K562 (cell line): ENCODE data around the gene COPA. TPM values are rescaled to one million over a fixed set of nuclear protein-coding genes. Genes with fewer than 3 reads are reported as not detected.

Experiments
- ATAC-seq: fragments of 200-7000 bp; cut with Tn5 transposase; 3 replicates; pipeline ENCODE4 v1.9.1; 2020; ENCODE audit warnings: moderate library complexity
- BruUV-seq: library from RNA; stranded (reverse); fragments of 400-500 nt; replicated peaks from 2 replicates; lab custom pipeline; 2021; lab: Mats Ljungman, UMichigan
- CTCF ChIA-PET: fragments of 300-600 bp; formaldehyde crosslinking; extraction: SDS; loops from one replicate; lab custom pipeline; 2021; ENCODE audit warnings: low intra/inter-chr PET ratio; lab: Yijun Ruan, JAX
- POLR2A ChIA-PET: fragments of 300-600, 350-650 bp; sonication (Branson Sonifier 250); formaldehyde crosslinking; extraction: SDS; loops from one replicate; lab custom pipeline; 2021; ENCODE audit warnings: antibody characterized with exemption, inconsistent platforms; lab: Yijun Ruan, JAX
- DNase-seq, 4 experiments: peaks; one replicate each; pipeline versions ENCODE4 v3.0.0 to v3.0.0-alpha.2; 2011 to 2018; ENCODE audit warnings: low spot score in 3 of 4, mixed read lengths in 3 of 4; ENCODE audit errors: extremely low read depth in 1 of 4
- FAIRE-seq: peaks from 2 replicates; lab custom pipeline; 2011; peaks lifted over from hg19 to GRCh38; lab: Jason Lieb, UNC
- H2AFZ ChIP-seq: 2 replicates; pipeline ENCODE4 v1.6.0; 2011; ENCODE audit warnings: low read depth, low read length, control low read depth, inconsistent platforms
- H3K27ac ChIP-seq: fragments of 200-600 bp; 3 replicates; pipeline ENCODE4 v1.8.0; 2011; ENCODE audit warnings: low read depth, mild to moderate bottlenecking, control low read depth, inconsistent platforms, low read length, moderate library complexity, mixed read lengths; ENCODE audit errors: extremely low read depth
- H3K27me3 ChIP-seq, 2 experiments: fragments of 300-600 bp in 1 of 2; 2 replicates in 1 of 2; 3 replicates in 1 of 2; pipeline versions ENCODE4 v1.6.0 to v1.8.0; 2011; ENCODE audit warnings: inconsistent platforms in 2 of 2, low read length in 2 of 2, mild to moderate bottlenecking in 1 of 2, mixed read lengths in 1 of 2, moderate library complexity in 1 of 2; ENCODE audit not compliant: control insufficient read depth in 2 of 2, insufficient read depth in 2 of 2
- H3K36me3 ChIP-seq: fragments of 300-600 bp; 3 replicates; pipeline ENCODE4 v1.8.0; 2011; ENCODE audit warnings: mild to moderate bottlenecking, low read length, inconsistent platforms; ENCODE audit not compliant: control insufficient read depth, insufficient read depth
- H3K4me1 ChIP-seq, 2 experiments: fragments of 200-600 bp in 1 of 2; replicated peaks in 1 of 2; 2 replicates in 1 of 2; 3 replicates in 1 of 2; pipeline versions ENCODE4 v1.5.1 to v1.8.0; 2011; ENCODE audit warnings: inconsistent platforms in 2 of 2, low read length in 2 of 2, mild to moderate bottlenecking in 1 of 2, mixed read lengths in 1 of 2, moderate library complexity in 1 of 2; ENCODE audit not compliant: control insufficient read depth in 2 of 2, insufficient read depth in 2 of 2
- H3K4me2 ChIP-seq: 2 replicates; pipeline ENCODE4 v1.6.1; 2011; ENCODE audit warnings: low read length, control low read depth, inconsistent platforms, mixed read lengths; ENCODE audit not compliant: insufficient read depth
- H3K4me3 ChIP-seq: fragments of 200-600 bp; sonication (generic), shearing (Covaris generic); 2 replicates; pipeline ENCODE4 v1.5.1; 2016; ENCODE audit warnings: control low read depth, inconsistent platforms
- H3K79me2 ChIP-seq: fragments of 200-600 bp; 3 replicates; pipeline ENCODE4 v1.8.0; 2011; ENCODE audit warnings: low read length, inconsistent platforms; ENCODE audit not compliant: control insufficient read depth, insufficient read depth
- H3K9ac ChIP-seq, 2 experiments: 2 replicates each; pipeline versions ENCODE4 v1.6.0 to v1.6.1; 2011; ENCODE audit warnings: low read depth in 2 of 2, low read length in 2 of 2, control low read depth in 1 of 2, inconsistent platforms in 1 of 2, mild to moderate bottlenecking in 1 of 2, mixed read lengths in 1 of 2; ENCODE audit not compliant: insufficient read depth in 1 of 2
- H3K9me1 ChIP-seq: one replicate; pipeline ENCODE4 v1.6.0; 2011; ENCODE audit warnings: inconsistent platforms, mild to moderate bottlenecking, low read length, moderate library complexity; ENCODE audit not compliant: control insufficient read depth, insufficient read depth
- H3K9me3 ChIP-seq: replicated peaks from 2 replicates; pipeline ENCODE4 v1.5.1; 2011; ENCODE audit warnings: low read depth, low read length, inconsistent platforms; ENCODE audit not compliant: control insufficient read depth, insufficient read depth
- H4K20me1 ChIP-seq: replicated peaks from 2 replicates; pipeline ENCODE4 v1.6.1; 2011; ENCODE audit warnings: low read length, inconsistent platforms, mixed read lengths; ENCODE audit not compliant: control insufficient read depth, insufficient read depth
- BRF2 ChIP-seq: IDR thresholded peaks from 3 replicates; pipeline ENCODE4 v1.6.1; 2011; ENCODE audit warnings: borderline replicate concordance, mild to moderate bottlenecking; ENCODE audit not compliant: insufficient read length, insufficient read depth
- FOXK1 ChIP-seq: sonication (generic); formaldehyde crosslinking; IDR thresholded peaks from 2 replicates; pipeline ENCODE4 v1.8.0; 2022; ENCODE audit warnings: missing genetic modification reagents, mild to moderate bottlenecking, borderline replicate concordance
- NFATC3 ChIP-seq: fragments of 450-650 bp; IDR thresholded peaks from 2 replicates; pipeline ENCODE4 v1.6.1; 2017; ENCODE audit warnings: mild to moderate bottlenecking
- NFE2 ChIP-seq: IDR thresholded peaks from 2 replicates; pipeline ENCODE4 v1.6.1; 2014; ENCODE audit warnings: antibody characterized with exemption, low read depth
- PRPF4 ChIP-seq: fragments of 200-400 bp; formaldehyde crosslinking; IDR thresholded peaks from one replicate; pipeline ENCODE4 v1.6.1; 2017; ENCODE audit warnings: low read length, low read depth, mild to moderate bottlenecking; ENCODE audit not compliant: insufficient read depth, poor library complexity, severe bottlenecking
- RBFOX2 ChIP-seq: fragments of 200-400 bp; formaldehyde crosslinking; IDR thresholded peaks from 2 replicates; pipeline ENCODE4 v1.6.1; 2017; ENCODE audit warnings: low read depth, mild to moderate bottlenecking, low read length, moderate library complexity
- TFE3 ChIP-seq: fragments of 450-650 bp; formaldehyde crosslinking; IDR thresholded peaks from 2 replicates; pipeline ENCODE4 v1.4.0; 2020; ENCODE audit warnings: mild to moderate bottlenecking, mixed read lengths
- YBX1 ChIP-seq: fragments of 450-650 bp; IDR thresholded peaks from 2 replicates; pipeline ENCODE4 v1.7.1; 2016; ENCODE audit warnings: mild to moderate bottlenecking
- WGBS: fragments of 100-300 bp; shearing (Covaris generic); methylation state at CpG from one replicate; pipeline ENCODE4 v1.1.6; 2016; ENCODE audit warnings: low coverage, mixed read lengths; ENCODE audit not compliant: insufficient coverage; ENCODE audit errors: missing lambda C conversion rate; 5-methylcytosine and 5-hydroxymethylcytosine counted together
- in situ Hi-C: fragments of 300-500 bp; cut with MboI; formaldehyde crosslinking; loops from 4 replicates; pipeline ENCODE4 v1.15.0; 2018; ENCODE audit warnings: inconsistent platforms, mixed read lengths
- intact Hi-C: fragments of 100-400 bp; cut with micrococcal nuclease; formaldehyde crosslinking; loops from 2 replicates; pipeline ENCODE4 v1.14.2; 2022
- polyA plus RNA-seq, 8 experiments: library from polyadenylated mRNA; depleted of rRNA in 4 of 8; stranded (reverse) in 5 of 8; unstranded in 3 of 8; fragments of >200 nt; fragmentation: Nextera tagmentation in 2 of 8; fragmentation: Illumina TruSeq in 1 of 8; extraction: Ambion mirVana in 2 of 8; extraction: Trizol in 1 of 8; gene quantifications; 2 replicates each; pipeline versions ENCODE4 v1.2.1 to v1.2.3, GENCODE V29; 2011 to 2014; ENCODE audit warnings: inconsistent platforms in 1 of 8, missing spikeins in 1 of 8
- total RNA-seq, 7 experiments: library from RNA; depleted of rRNA in 6 of 7; stranded (reverse); fragments of >200 nt in 6 of 7; fragmentation: Illumina TruSeq in 2 of 7; extraction: Trizol in 2 of 7; gene quantifications; 2 replicates each; pipeline versions ENCODE4 v1.2.1 to v1.2.3, GENCODE V29; 2011 to 2021; ENCODE audit warnings: low replicate concordance in 1 of 7

Gene COPA
- total and polyA plus RNA-seq, 9 of the 15 experiments (the other 6 are each of a cell fraction or from before 2014, with no cell fraction given): 49.8 to 222 (median 110) TPM

- intact Hi-C loops: no loop called here
- DNase-seq: no peak
- TF ChIP-seq FOXK1 (no peak), TFE3 (CRISPR knock-in tag) (peak; percentile 59), NFATC3 (no peak)
- H3K4me2 ChIP-seq: no peak overlapping the region
- H2AFZ ChIP-seq: no peak overlapping the region
- CTCF ChIA-PET: no interaction called here
- no peak for FAIRE-seq
- peaks cover 98% of the 10 kb centered on the region for H3K36me3 ChIP-seq
- no peaks in the 10 kb centered on the region for H3K27me3 ChIP-seq
- no peak overlapping the region for H3K9ac ChIP-seq
- no peaks in the 10 kb centered on the region for H3K4me1 ChIP-seq
- no peaks in the 10 kb centered on the region for H3K9me1 ChIP-seq
- H3K27ac ChIP-seq: no peak overlapping the region
- H4K20me1 ChIP-seq: no peaks in the 10 kb centered on the region; the same call in 1 of the 2 replicates
- no peak for ATAC-seq
- POLR2A ChIA-PET: interaction anchor here (0.5 to 5.9 kb wide), 5 partner anchors 11 to 207 kb away, joined by 3 to 37 read pairs (median 16); partner anchors contain the start of gene NHLH1
- H3K4me3 ChIP-seq: no peak overlapping the region
- no peaks in the 10 kb centered on the region for H3K9me3 ChIP-seq
- 85% methylated on average over 8 of the region's 8 CpGs for WGBS
- in situ Hi-C loops: no loop called here
- H3K79me2 ChIP-seq: no peaks in the 10 kb centered on the region
- BruUV-seq: no TSS peak
These were observed 9.5 kb upstream of the COPA start for GRCh38 chr1:160352555-160352954.

GRCh38 chr1:160351629-160352028 is 8.6 kb upstream of the COPA start:
- intact Hi-C loops (no loop called here), in situ Hi-C loops (no loop called here)
- ChIA-PET POLR2A (interaction anchor here (0.5 to 5.9 kb wide), 8 partner anchors 9 to 104 kb away, joined by 3 to 37 read pairs (median 3); partner anchors contain the start of genes COPA, NCSTN and NHLH1), CTCF (no interaction called here)
- FAIRE-seq (no peak), ATAC-seq (no peak), DNase-seq (no peak)
- no peaks in the 10 kb centered on the region; the same call in 1 of the 2 replicates for H4K20me1 ChIP-seq
- no peak overlapping the region for H3K27ac ChIP-seq
- no TSS peak for BruUV-seq
- H3K9me3 ChIP-seq: no peaks in the 10 kb centered on the region
- TF ChIP-seq BRF2 (no peak), RBFOX2 (0 out of 2 replicates have a peak, but pooled peaks have one; percentile 12), NFE2 (no peak), PRPF4 (no peak), YBX1 (no peak)
- H3K36me3 ChIP-seq: peaks cover 100% of the 10 kb centered on the region
- H3K9me1 ChIP-seq: no peaks in the 10 kb centered on the region
- no peaks in the 10 kb centered on the region for H3K79me2 ChIP-seq
- no peak overlapping the region for H2AFZ ChIP-seq
- no peak overlapping the region for H3K9ac ChIP-seq
- H3K4me2 ChIP-seq: no peak overlapping the region
- 54% methylated on average over 4 of the region's 4 CpGs for whole genome bisulfite sequencing
- H3K27me3 ChIP-seq: no peaks in the 10 kb centered on the region
- H3K4me1 ChIP-seq: no peaks in the 10 kb centered on the region
- H3K4me3 ChIP-seq: no peak overlapping the region
